ENCODE measurements around the gene WDTC1. TPM values are rescaled to one million over a fixed set of nuclear protein-coding genes. Genes with fewer than 3 reads are reported as not detected.

WDTC1 gene
- total RNA-seq, 1 experiment from 2014 or later = 19.0 TPM

- H3K14ac ChIP-seq (ENCODE audit: insufficient read depth, low read length) = no peak overlapping the region
- H4K5ac ChIP-seq (ENCODE audit: insufficient read length, low read depth, low read length) = no peak overlapping the region
- H4K91ac ChIP-seq (ENCODE audit: insufficient read length, low read depth, low read length) = no peak overlapping the region
- H2BK120ac ChIP-seq (ENCODE audit: low read depth, low read length, poor library complexity, severe bottlenecking) = no peak overlapping the region
- Mint-ChIP-seq H3K27ac (peak overlapping the region in 1 of 3 experiments; percentile 32; a peak in 4 of 7 replicates), H3K27me3 (ENCODE audit: low read depth) (peaks cover 20% of the 10 kb centered on the region), H3K9me3 (no peaks in the 10 kb centered on the region), H3K36me3 (ENCODE audit: insufficient read depth in 1 of 3, low read depth in 3 of 3) (peaks cover 5 to 18% (median 12%) of the 10 kb centered on the region in 3 experiments; a peak in 5 of 7 replicates), H3K4me3 (no peak overlapping the region), H3K4me1 (peaks cover 29 to 33% of the 10 kb centered on the region in 2 experiments)
- H3T11ph ChIP-seq (ENCODE audit: low read length) = no peak overlapping the region
- no peaks in the 10 kb centered on the region for H3K79me1 ChIP-seq (ENCODE audit: insufficient read depth, low read depth, low read length, poor library complexity, severe bottlenecking)
- H3K56ac ChIP-seq (ENCODE audit: insufficient read length, low read depth, low read length) = no peak overlapping the region
- no peak overlapping the region for H3K18ac ChIP-seq (ENCODE audit: insufficient read length, low read depth, low read length)
- H3K4ac ChIP-seq (ENCODE audit: low read depth, low read length) = no peak overlapping the region
- H3K27ac ChIP-seq (ENCODE audit: insufficient read length, low read depth, low read length) = no peak overlapping the region
- H2BK12ac ChIP-seq (ENCODE audit: insufficient read length, low read depth, low read length) = no peak overlapping the region
- H3K4me2 ChIP-seq (ENCODE audit: insufficient read depth, insufficient read length, low read length) = no peak overlapping the region
- peaks cover 4% of the 10 kb centered on the region for H4K20me1 ChIP-seq (ENCODE audit: control insufficient read depth, insufficient read depth, insufficient read length)
- no peak overlapping the region for H2AK5ac ChIP-seq (ENCODE audit: insufficient read length, low read length)
- no peak for TF ChIP-seq CTCF (conservative IDR thresholded peaks at IDR 0.05)
- no peak overlapping the region for H2BK5ac ChIP-seq (ENCODE audit: insufficient read length, low read length)
- no peaks in the 10 kb centered on the region; the same call in 1 of the 2 replicates for H3K79me2 ChIP-seq (ENCODE audit: insufficient read depth, low read length)
- H4K8ac ChIP-seq (replicated peaks; ENCODE audit: insufficient read length, low read depth, low read length) = no peak overlapping the region
- H2AFZ ChIP-seq (ENCODE audit: low read length) = no peak overlapping the region
- no peaks in the 10 kb centered on the region for H3K9me3 ChIP-seq (ENCODE audit: control insufficient read depth, low read depth, low read length)
- no CpG with 5 or more reads among the region's 14 CpGs for WGBS (ENCODE audit: extremely low coverage, insufficient read length, low lambda C conversion rate)
- peaks cover 21% of the 10 kb centered on the region for H3K23me2 ChIP-seq (ENCODE audit: insufficient read length, low read depth, low read length, poor library complexity, severe bottlenecking)
- H3K9ac ChIP-seq (ENCODE audit: extremely low read depth, insufficient read length, low read length) = no peak overlapping the region
- H3K4me1 ChIP-seq (ENCODE audit: insufficient read depth, low read length) = no peaks in the 10 kb centered on the region; the same call in 1 of the 2 replicates
- no peak overlapping the region for H2BK15ac ChIP-seq (ENCODE audit: low read depth, low read length)
- H2BK20ac ChIP-seq (ENCODE audit: low read depth, low read length, poor library complexity, severe bottlenecking) = no peak overlapping the region
- DNase-seq = no peak
- H3K27me3 ChIP-seq (ENCODE audit: insufficient read depth, low read length) = no peaks in the 10 kb centered on the region
- no peak overlapping the region for H3K23ac ChIP-seq (ENCODE audit: insufficient read length, low read depth, low read length)
These were observed 112.7 kb downstream of the WDTC1 start for GRCh38 chr1:27346991-27347624.
